Skeletal muscle tissue (tissue), 4 donors: Measurements from ENCODE around the gene PTPRM. TPM values are rescaled to one million over a fixed set of nuclear protein-coding genes. Genes with fewer than 3 reads are reported as not detected.

Source experiments
- H3K27ac ChIP-seq: one replicate; pipeline ENCODE4 v1.7.0; 2013; ENCODE audit warnings: mild to moderate bottlenecking, low read depth, low read length, inconsistent platforms
- H3K27me3 ChIP-seq, 3 donors: one replicate each; pipeline ENCODE4 v1.7.0; 2013; ENCODE audit warnings: low read length in 3 of 3; ENCODE audit not compliant: control insufficient read depth in 3 of 3, insufficient read depth in 3 of 3
- H3K36me3 ChIP-seq, 3 donors: one replicate each; pipeline ENCODE4 v1.7.0; 2013; ENCODE audit warnings: low read length in 3 of 3; ENCODE audit not compliant: control insufficient read depth in 3 of 3, insufficient read depth in 3 of 3
- H3K4me1 ChIP-seq, 3 donors: one replicate each; pipeline ENCODE4 v1.7.0; 2013; ENCODE audit warnings: low read length in 3 of 3, mild to moderate bottlenecking in 3 of 3; ENCODE audit not compliant: control insufficient read depth in 3 of 3, insufficient read depth in 3 of 3
- H3K4me3 ChIP-seq, 3 donors: one replicate each; pipeline ENCODE4 v1.7.0; 2013; ENCODE audit warnings: low read length in 3 of 3
- H3K9ac ChIP-seq, 3 donors: one replicate each; pipeline ENCODE4 v1.7.0; 2013; ENCODE audit warnings: low read length in 3 of 3, mild to moderate bottlenecking in 3 of 3, moderate library complexity in 2 of 3, low read depth in 1 of 3
- H3K9me3 ChIP-seq, 3 donors: one replicate each; pipeline ENCODE4 v1.7.0; 2013; ENCODE audit warnings: low read length in 3 of 3; ENCODE audit not compliant: control insufficient read depth in 3 of 3
- total RNA-seq: library from RNA; depleted of rRNA; stranded (reverse); fragments of >200 nt; gene quantifications from one replicate; pipeline ENCODE4 v1.2.3, GENCODE V29; 2014
- donor health status: Osteomylitis.

PTPRM gene
- total RNA-seq, 1 donor from 2014 or later: 68.9 TPM

- Histone ChIP-seq H3K4me1 (peaks cover 22 to 26% (median 23%) of the 10 kb centered on the region in 3 donors), H3K36me3 (peaks cover 0 to 2% (median 0%) of the 10 kb centered on the region in 3 donors), H3K4me3 (no peak overlapping the region), H3K27ac (no peak overlapping the region), H3K9me3 (no peaks in the 10 kb centered on the region), H3K27me3 (no peaks in the 10 kb centered on the region), H3K9ac (no peak overlapping the region)
Measured at GRCh38 chr18:8140841-8141501, 573.9 kb downstream of the PTPRM start.

GRCh38 chr18:8142131-8142711 lies 575.1 kb downstream of the PTPRM start:
- H3K27ac ChIP-seq: peak overlapping the region; percentile 19
- H3K4me1 ChIP-seq: peaks cover 22 to 26% (median 23%) of the 10 kb centered on the region in 3 donors
- no peak overlapping the region for H3K9ac ChIP-seq
- no peak overlapping the region for H3K4me3 ChIP-seq
- H3K27me3 ChIP-seq: no peaks in the 10 kb centered on the region
- peaks cover 0 to 2% (median 0%) of the 10 kb centered on the region in 3 donors for H3K36me3 ChIP-seq
- peaks cover 0 to 3% (median 0%) of the 10 kb centered on the region in 3 donors for H3K9me3 ChIP-seq

- no peak overlapping the region for H3K9ac ChIP-seq
- H3K4me3 ChIP-seq: no peak overlapping the region
- peaks cover 0 to 2% (median 0%) of the 10 kb centered on the region in 3 donors for H3K36me3 ChIP-seq
- peaks cover 22 to 26% (median 23%) of the 10 kb centered on the region in 3 donors for H3K4me1 ChIP-seq
- no peak overlapping the region for H3K27ac ChIP-seq
- H3K27me3 ChIP-seq: no peaks in the 10 kb centered on the region
- peaks cover 0 to 3% (median 0%) of the 10 kb centered on the region in 3 donors for H3K9me3 ChIP-seq
Measured at GRCh38 chr18:8142932-8143331, 575.8 kb downstream of the PTPRM start.

- Histone ChIP-seq H3K27me3 (no peaks in the 10 kb centered on the region), H3K4me3 (no peak overlapping the region), H3K27ac (no peak overlapping the region), H3K4me1 (no peaks in the 10 kb centered on the region), H3K36me3 (no peaks in the 10 kb centered on the region), H3K9me3 (peaks cover 0 to 3% (median 0%) of the 10 kb centered on the region in 3 donors), H3K9ac (no peak overlapping the region)
Measured at GRCh38 chr18:8151181-8151580, 584.1 kb downstream of the PTPRM start.

GRCh38 chr18:8153887-8154583 lies 586.9 kb downstream of the PTPRM start:
- H3K36me3 ChIP-seq: peaks cover 0 to 5% (median 2%) of the 10 kb centered on the region in 3 donors
- no peak overlapping the region for H3K9ac ChIP-seq
- no peaks in the 10 kb centered on the region for H3K9me3 ChIP-seq
- no peak overlapping the region for H3K4me3 ChIP-seq
- H3K27me3 ChIP-seq: no peaks in the 10 kb centered on the region
- H3K4me1 ChIP-seq: no peaks in the 10 kb centered on the region
- H3K27ac ChIP-seq: no peak overlapping the region

GRCh38 chr18:8162802-8163201 lies 595.7 kb downstream of the PTPRM start:
- no peak overlapping the region for H3K4me3 ChIP-seq
- peaks cover 0 to 4% (median under 1%) of the 10 kb centered on the region in 3 donors for H3K36me3 ChIP-seq
- H3K9ac ChIP-seq: no peak overlapping the region
- H3K27me3 ChIP-seq: no peaks in the 10 kb centered on the region
- no peaks in the 10 kb centered on the region for H3K4me1 ChIP-seq
- no peaks in the 10 kb centered on the region for H3K9me3 ChIP-seq
- no peak overlapping the region for H3K27ac ChIP-seq

GRCh38 chr18:8163286-8163959 lies 596.3 kb downstream of the PTPRM start:
- Histone ChIP-seq H3K36me3 (peaks cover 0 to 2% (median 0%) of the 10 kb centered on the region in 3 donors), H3K4me1 (no peaks in the 10 kb centered on the region), H3K27ac (no peak overlapping the region), H3K27me3 (no peaks in the 10 kb centered on the region), H3K4me3 (no peak overlapping the region), H3K9ac (no peak overlapping the region), H3K9me3 (no peaks in the 10 kb centered on the region)

GRCh38 chr18:8165095-8165494 lies 598.0 kb downstream of the PTPRM start:
- no peak overlapping the region for H3K4me3 ChIP-seq
- H3K9me3 ChIP-seq: no peaks in the 10 kb centered on the region
- H3K4me1 ChIP-seq: no peaks in the 10 kb centered on the region

GRCh38 chr18:8167026-8167425 lies 599.9 kb downstream of the PTPRM start:
- Histone ChIP-seq H3K27me3 (no peaks in the 10 kb centered on the region), H3K27ac (no peak overlapping the region), H3K4me1 (no peaks in the 10 kb centered on the region), H3K9ac (no peak overlapping the region), H3K36me3 (no peaks in the 10 kb centered on the region), H3K4me3 (no peak overlapping the region), H3K9me3 (no peaks in the 10 kb centered on the region)

More at GRCh38 chr18:8165095-8165494, 598.0 kb downstream of the PTPRM start:
- H3K36me3 ChIP-seq: no peaks in the 10 kb centered on the region
- H3K27me3 ChIP-seq: no peaks in the 10 kb centered on the region
- H3K27ac ChIP-seq: no peak overlapping the region
- H3K9ac ChIP-seq: no peak overlapping the region
